Inferior parietal cortex (tissue), 1 donor: ENCODE measurements around the gene C19orf67.
A peak's percentile ranks its signal among the peaks of the same experiment; 100 is the strongest.
"Not testable (repeated sequence)": the region's sequence is repeated elsewhere in the genome, so short reads cannot be mapped to it uniquely, and the experiment has no call there.

Source experiments
- DNase-seq: peaks from one replicate; pipeline ENCODE4 v3.0.0-alpha.2; 2016; ENCODE audit errors: extremely low spot score

The C19orf67 gene

DNA sequence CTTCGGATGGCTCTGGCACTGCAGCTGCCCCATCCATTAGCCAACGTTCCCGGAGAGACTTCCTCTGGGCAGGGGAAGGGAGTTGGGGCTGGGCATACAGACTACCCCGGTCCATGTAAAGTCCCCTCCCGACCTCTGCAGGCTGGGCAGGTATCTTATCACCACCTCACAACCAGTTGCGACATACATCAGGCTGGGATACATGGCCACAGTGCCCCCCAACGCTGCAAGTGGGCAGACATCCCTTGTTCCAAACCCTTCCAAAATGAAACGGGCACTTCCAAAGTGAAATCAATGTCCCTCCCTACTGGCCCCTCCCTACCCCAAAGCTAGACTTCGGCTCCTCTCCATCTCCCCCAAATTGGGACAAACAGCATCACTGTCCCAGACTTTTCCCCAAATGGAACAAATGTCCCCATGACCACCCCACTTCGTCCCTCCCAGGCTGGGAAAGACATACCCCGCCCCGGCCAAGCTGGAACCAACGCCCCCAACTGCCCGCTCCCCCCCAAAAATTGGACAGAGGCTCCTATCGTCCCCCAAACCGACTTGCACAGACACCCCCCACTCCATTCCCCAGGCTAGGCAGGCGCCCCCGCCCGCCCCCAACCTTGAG, 28.7 kb downstream of the C19orf67 start:
- DNase-seq = no peak

- DNase-seq = no peak
These were observed 29.4 kb downstream of the C19orf67 start for GRCh38 chr19:14056069-14056666.

DNA sequence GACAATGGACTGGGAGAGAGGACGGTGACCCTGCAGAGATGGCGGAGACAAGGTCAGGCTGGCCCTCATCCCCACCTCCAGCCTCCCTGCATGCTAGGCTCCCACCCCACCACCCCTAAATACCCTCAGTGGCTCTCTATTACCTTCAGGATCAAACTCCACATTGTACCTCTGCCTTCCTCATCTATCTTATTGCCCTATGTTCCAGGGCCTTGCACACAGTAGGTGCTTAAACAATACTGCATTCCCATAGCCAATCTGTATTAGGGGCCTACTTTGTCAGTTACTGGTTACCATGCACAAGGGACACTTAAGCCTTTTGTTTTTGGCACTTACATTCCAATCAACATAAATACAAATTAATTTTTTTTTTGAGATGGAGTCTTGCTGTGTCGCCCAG, 30.2 kb downstream of the C19orf67 start:
- DNase-seq = no peak

DNA sequence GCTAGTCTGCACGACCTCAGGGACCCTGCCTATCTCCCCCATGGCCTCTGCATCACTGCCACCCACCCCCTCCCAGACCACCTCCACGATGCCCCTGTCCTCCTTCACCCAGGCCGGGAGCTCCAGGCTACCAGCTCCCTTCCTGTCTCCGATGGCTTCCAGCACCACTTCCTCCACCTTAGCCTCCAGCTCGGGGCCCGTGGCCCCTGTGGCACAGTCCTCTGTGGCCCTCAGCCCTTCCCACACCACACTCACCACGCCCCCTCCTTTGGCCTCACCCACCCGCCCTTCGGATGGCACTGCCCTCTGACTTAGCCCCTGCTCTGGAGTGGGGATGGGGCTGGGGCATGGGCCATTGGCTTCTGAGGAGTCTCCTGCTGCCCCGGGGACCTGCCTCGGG, 30.9 kb downstream of the C19orf67 start:
- no peak for DNase-seq

- no peak for DNase-seq
These were observed 31.5 kb downstream of the C19orf67 start for GRCh38 chr19:14054099-14054498.

GRCh38 chr19:14053500-14053899, 32.1 kb downstream of the C19orf67 start:
- no peak for DNase-seq

DNA sequence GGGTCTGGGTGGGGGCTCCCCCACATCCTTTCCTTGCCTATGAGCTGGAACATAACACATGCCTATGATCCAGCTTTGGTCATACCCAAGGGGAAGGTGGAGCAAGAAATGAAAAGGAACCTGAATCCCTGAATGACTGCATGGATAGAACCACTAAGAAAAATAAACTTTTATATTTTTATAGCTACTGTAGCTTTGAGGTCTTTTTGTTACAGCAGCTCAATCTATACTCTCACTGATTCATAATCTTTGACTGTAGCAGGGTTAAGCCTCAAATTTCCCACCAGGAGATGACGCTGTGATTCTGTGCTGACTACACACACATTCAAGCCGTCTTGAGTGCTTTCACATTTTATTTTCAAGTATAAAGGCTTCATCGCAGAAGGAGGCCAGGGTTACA, 32.6 kb downstream of the C19orf67 start:
- DNase-seq = no peak

DNA sequence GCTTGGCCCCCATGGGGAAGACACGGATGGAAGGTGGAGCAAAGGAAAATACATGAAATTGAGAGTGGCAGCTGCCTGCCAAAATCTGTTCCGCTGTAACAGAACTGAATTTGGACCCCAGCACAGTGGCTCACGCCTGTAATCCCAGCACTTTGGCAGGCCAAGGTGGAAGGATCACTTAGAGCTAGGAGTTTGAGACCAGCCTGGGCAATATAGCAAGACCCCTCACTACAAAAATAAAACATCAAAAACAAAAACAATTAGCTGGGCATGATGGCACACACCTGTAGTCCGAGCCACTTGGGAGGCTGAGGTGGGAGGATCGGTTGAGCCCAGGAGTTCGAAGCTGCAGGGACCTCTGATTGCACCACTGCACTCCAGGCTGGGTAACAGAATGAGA, 33.1 kb downstream of the C19orf67 start:
- no peak for DNase-seq

GRCh38 chr19:14051980-14052379, 33.6 kb downstream of the C19orf67 start:
- no peak for DNase-seq

GRCh38 chr19:14050961-14051360, 34.6 kb downstream of the C19orf67 start:
- DNase-seq = not testable (repeated sequence)

DNA sequence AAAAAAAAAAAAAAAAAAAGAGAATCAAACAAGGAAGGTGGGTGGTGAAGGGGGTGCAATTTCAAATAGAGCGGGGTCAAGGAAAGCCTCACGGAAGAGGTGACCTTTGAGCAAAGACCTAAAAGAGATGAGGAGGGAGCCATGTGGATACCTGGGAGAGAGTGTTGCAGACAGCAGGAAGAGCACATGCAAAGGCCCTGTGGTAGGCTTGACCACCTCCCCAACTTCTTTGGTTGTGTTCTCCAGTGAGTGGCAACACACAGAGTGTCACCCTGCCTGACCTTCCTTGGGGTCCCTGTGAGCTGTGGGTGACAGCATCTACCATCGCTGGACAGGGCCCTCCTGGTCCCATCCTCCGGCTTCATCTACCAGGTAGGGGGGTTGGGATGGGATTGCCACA, 35.1 kb downstream of the C19orf67 start:
- DNase-seq = no peak

DNA sequence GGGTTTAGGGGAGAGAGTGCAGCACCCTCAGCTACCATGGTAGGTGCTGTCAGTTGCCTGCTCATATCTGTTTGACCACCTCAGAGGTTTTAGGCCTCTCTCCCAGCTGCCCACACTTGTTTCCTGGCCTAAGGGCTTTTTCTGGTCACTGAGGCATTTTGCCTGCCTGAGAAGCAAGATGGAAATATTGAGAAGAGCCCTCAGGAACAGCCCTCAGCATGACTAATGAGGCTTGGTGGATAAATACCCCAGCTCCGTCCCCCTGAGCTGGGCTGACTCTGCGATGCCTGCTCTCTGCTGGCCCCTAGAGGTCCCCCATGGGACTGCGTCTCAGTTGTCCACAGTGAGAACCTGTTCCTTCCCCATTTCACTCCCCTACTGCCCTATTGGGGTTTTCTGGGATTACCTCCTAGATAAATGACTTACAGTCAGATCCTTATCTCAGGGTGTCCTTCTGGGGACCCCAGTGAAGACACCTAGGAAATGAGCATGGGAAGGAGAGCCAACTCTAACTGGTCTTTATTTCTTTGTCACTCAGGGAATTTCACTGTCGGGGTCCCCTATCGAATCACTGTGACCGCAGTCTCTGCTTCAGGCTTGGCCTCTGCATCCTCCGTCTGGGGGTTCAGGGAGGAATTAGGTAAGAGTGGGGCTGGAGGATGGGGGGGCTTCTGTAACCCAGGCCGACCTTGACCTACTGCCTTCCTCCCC, 37.0 kb downstream of the C19orf67 start:
- no peak for DNase-seq

DNA sequence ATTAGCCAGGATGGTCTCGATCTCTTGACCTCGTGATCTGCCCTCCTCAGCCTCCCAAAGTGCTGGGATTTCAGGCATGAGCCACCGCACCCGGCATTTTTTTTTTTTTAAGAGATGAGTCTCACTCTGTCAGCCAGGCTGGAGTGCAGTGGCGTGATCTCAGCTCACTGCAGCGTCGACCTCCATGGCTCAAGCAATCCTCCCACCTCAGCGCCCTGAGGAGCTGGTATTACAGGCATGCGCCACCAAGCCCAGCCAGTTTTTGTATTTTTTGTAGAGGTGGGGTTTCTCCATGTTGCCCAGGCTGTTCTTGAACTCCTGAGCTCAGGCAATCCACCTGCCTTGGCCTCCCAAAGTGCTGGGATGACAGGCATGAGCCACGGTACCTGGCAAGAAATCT, 37.7 kb downstream of the C19orf67 start:
- DNase-seq = not testable (repeated sequence)

DNA sequence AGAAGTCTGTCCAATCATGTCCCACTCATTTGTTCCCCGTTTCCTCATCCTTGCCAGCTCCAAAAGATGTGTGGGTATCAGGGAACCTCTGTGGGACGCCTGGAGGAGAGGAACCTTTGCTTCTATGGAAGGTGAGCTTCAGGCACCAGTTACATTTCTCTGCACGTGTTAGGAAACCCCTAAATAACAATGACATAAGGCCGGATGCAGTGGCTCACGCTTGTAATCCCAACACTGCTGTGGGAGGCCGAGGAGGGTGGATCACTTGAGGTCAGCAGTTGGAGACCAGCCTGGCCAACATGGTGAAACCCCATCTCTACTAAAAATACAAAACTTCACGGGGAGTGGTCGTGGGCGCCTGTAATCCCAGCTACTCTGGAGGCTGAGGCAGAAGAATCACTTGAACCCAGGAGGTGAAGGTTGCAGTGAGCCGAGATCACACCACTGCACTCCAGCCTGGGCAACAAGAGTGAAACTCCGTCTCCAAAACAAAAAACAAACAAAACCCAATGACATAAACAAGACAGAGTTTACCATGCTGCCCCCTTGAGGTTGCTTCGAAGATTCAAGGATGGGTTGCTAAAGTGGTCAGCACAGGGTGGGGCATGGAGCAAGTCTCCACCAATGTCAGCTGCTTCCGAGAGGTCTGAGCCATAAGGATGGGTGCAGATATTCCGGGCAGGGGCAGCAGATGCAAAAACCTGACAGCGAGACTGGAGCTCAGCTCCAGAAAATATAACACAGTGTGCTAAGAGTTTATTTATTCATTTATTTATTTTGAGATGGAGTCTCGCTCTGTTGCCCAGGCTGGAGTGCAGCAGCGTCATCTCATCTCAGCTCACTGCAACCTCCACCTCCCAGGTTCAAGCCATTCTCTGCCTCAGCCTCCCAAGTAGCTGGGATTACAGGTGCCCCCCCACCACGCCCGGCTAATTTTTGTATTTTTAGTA, 42.6 kb downstream of the C19orf67 start:
- DNase-seq = peak; percentile 49

DNA sequence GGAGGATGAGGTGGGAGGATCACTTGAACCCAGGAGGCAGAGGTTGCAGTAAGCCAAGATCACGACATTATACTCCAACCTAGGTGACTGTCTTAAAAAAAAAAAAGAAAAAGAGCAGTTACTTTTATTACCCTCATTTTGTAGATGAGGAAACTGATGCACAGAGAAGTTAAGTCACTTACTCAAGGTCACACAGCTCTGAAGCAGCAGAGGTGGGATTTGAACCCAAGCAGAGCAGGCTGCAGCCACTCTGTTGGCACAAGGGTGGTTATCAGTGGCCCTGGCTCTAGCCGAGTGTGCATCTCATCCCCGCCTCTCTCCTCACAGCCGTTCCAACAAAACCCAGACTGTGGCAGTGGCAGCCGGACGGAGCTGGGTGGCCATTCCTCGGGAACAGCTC, 46.4 kb downstream of the C19orf67 start:
- DNase-seq = no peak

DNA sequence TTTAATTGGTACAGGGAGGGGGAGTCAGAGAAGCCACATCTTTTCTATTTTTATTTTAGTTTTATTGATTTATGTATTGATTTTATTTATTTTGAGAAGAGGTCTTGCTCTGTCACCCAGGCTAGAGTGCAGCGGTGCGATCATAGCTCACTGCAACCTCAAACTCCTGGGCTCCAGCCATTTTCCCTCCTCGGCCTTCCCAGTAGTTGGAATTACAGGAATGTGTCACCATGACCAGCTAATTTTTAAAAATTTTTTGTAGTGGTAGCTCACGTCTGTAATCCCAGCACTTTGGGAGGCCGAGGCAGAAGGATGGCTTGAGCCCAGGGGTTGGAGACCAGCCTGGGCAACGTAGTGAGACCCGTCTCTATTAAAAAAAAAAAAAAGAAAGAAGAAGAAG, 49.9 kb downstream of the C19orf67 start:
- DNase-seq = no peak

- DNase-seq = not testable (repeated sequence)
These were observed 50.4 kb downstream of the C19orf67 start for GRCh38 chr19:14035159-14035558.

GRCh38 chr19:14033946-14034345, 51.6 kb downstream of the C19orf67 start:
- DNase-seq = no peak

DNA sequence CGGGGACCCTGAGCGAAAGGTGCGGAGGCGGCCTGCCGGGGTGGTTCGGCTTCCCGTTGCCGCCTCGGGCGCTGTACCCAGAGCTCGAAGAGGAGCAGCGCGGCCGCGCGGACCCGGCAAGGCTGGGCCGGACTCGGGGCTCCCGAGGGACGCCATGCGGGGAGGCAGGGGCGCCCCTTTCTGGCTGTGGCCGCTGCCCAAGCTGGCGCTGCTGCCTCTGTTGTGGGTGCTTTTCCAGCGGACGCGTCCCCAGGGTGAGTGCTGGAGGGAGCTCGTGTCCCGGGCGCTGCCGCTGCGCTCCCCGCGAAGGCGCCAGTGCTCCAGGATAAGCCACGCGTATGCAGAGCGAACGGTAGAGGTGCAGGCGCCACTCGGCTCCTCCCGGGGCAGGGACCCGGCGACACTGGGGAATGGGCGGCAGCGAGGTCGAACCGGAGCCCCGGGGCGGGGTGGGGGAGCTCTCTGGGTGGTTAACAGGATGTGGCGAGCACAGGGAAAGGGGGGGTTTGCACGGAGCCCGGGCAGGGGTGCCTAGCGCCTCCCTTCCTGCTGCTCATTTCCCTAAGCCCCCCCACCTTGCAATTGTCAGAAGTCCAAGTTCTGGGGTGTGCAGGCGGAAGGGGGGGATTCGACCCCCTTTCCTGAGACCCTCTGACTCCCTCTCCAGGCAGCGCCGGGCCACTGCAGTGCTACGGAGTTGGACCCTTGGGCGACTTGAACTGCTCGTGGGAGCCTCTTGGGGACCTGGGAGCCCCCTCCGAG, 53.7 kb downstream of the C19orf67 start, which contains the start of gene IL27RA:
TSS of gene IL27RA (plus strand) at position 44 of the 762 bp plus-strand sequence. CDS start at position 155, 111 bp downstream.
- DNase-seq = peak; percentile 56
